Activated naive CD8-positive, alpha-beta T cell treated with anti-CD3 and anti-CD28 coated beads, Interleukin-2, amount 50 U/mL, for 16 hours (primary cell): Measurements from ENCODE around the gene EIF3I.
A peak's percentile ranks its signal among the peaks of the same experiment; 100 is the strongest.

Experiments used
- DNase-seq: peaks from one replicate; pipeline ENCODE4 v3.0.0-alpha.2; 2020; ENCODE audit warnings: low read depth, low spot score

The EIF3I gene

DNA sequence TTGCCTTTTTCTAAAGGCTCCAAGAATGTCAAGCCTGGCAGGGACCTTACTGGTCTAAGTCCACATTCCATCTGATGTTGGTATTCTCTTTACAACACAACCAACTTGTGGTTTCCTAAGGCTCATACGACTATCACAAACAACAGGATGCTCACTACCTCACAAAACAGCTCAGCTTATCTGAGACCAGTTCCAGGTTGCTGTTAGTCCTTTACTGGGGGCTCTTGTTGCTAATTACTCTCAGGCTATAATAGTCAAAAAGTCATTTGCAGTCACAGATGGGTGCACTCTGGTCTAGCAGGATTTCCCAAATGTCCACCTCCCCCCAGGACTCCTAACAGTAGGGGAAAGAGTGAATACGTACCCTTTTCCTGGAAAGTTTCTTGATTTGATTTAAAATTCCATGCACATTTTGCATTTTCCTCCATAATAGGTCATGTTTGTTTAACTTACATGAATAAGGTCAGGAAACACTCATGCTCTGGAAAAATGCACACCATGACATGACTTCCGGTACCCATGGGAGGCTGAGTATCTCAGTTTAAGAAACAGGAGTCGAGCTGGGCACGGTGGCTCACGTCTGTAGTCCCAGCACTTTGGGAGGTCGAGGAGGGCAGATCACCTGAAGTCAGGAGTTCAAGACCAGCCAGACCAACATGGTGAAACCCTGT is 44.8 kb downstream of the EIF3I start:
- DNase-seq: no peak

DNA sequence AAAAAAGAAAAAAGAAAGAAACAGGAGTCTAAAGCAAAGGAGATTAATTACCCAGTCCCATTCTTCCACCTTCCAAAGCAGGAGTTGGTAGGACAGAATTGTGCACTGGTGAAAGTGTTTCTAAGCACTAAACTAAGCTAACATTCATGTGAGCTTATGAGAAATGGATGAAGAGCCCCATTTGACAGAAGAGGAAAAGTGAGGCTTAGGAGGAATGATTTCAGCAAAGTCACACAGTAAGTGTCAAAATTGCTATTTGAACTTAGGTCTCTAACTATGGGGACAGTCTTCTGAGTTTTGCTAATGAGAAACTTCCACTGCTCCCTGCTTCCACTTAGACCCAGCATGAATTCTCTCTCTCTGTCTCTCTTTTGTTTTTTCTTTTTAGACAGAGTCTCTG is 47.5 kb downstream of the EIF3I start:
- DNase-seq: no peak

DNA sequence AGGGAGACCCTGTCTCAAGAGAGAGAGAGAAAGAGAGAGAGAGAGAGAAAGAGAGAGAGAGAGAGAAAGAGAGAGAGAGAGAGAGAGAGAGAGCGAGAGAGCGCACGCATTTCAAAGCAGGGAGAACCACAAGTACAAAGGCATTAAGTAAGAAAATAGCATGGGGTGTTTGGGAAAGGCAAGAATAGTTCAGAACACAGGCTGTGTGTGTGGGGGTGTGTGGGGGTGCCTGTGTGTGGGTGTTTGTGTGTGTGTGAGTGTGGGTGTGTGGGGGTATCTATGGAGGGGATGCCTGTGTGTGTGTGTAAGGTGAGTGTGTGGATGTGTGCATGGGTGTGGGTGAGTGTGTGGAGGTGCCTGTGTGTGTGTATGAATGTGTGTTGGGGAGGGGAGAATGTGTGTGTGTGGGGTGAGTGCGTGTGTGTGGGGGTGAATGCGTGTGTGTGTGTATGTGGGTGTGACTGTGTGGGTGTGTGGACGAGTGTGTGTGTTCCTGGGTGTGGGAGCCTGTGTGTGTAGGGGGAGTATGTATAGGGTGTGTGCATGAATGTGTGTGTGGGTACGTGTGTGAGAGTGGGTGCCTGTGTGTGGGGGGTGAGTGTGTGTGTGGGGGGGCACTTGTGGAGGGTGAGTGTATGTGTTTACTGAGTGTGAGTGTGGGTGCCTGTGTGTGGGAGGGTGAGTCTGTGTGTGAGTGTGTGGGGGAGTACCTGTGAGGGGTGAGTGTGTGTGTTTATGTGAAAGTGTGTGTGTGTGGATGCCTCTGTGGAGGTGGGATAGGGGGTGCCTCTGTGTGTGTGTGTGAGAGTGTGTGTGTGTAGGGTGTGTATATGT is 50.6 kb downstream of the EIF3I start:
- no peak for DNase-seq

DNA sequence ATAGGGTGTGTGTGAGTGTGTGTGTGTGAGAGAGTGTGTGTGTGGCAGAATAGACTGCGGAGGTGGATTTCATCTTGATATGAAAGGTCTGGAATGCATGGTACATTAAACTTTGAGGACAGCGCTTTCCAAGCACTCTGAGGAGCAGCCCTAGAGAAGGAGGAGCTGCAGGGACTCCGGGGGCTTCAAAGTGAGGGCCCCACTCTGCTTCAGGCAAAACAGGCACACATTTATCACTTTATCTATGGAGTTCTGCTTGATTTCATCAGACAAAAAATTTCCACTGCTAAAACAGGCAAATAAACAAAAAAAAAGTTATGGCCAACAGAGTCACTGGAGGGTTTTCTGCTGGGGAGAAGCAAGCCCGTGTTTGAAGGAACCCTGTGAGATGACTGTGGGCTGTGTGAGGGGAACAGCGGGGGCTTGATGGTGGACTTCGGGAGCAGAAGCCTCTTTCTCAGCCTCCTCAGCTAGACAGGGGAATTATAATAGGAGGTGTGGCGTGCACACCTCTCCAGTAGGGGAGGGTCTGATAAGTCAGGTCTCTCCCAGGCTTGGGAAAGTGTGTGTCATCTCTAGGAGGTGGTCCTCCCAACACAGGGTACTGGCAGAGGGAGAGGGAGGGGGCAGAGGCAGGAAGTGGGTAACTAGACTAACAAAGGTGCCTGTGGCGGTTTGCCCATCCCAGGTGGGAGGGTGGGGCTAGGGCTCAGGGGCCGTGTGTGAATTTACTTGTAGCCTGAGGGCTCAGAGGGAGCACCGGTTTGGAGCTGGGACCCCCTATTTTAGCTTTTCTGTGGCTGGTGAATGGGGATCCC is 51.4 kb downstream of the EIF3I start:
- DNase-seq: peak; percentile 75

DNA sequence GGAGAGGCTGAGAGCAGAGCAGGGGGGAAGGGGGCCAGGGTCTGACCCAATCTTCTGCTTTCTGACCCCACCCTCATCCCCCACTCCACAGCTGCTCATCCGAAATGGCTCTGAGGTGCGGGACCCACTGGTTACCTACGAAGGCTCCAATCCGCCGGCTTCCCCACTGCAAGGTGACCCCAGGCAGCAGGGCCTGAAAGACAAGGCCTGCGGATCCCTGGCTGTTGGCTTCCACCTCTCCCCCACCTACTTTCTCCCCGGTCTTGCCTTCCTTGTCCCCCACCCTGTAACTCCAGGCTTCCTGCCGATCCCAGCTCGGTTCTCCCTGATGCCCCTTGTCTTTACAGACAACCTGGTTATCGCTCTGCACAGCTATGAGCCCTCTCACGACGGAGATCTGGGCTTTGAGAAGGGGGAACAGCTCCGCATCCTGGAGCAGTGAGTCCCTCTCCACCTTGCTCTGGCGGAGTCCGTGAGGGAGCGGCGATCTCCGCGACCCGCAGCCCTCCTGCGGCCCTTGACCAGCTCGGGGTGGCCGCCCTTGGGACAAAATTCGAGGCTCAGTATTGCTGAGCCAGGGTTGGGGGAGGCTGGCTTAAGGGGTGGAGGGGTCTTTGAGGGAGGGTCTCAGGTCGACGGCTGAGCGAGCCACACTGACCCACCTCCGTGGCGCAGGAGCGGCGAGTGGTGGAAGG is 52.6 kb downstream of the EIF3I start:
- DNase-seq: no peak

DNA sequence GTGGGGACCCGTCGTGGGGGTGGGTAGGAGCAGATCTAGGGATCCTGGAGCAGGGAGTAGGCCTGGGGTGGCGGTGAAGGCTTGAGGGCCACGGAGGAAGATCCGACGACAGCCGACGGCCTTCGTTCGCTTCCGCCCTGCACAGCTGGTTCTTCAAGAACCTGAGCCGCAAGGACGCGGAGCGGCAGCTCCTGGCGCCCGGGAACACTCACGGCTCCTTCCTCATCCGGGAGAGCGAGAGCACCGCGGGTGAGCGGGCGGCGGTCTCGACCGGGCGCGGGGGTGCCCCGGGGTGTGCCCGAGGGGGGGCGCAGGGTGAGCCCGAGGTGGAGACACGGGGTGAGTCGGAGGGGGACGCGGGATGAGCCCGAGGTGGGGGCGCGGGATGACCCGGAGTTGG is 53.2 kb downstream of the EIF3I start:
- DNase-seq: no peak

DNA sequence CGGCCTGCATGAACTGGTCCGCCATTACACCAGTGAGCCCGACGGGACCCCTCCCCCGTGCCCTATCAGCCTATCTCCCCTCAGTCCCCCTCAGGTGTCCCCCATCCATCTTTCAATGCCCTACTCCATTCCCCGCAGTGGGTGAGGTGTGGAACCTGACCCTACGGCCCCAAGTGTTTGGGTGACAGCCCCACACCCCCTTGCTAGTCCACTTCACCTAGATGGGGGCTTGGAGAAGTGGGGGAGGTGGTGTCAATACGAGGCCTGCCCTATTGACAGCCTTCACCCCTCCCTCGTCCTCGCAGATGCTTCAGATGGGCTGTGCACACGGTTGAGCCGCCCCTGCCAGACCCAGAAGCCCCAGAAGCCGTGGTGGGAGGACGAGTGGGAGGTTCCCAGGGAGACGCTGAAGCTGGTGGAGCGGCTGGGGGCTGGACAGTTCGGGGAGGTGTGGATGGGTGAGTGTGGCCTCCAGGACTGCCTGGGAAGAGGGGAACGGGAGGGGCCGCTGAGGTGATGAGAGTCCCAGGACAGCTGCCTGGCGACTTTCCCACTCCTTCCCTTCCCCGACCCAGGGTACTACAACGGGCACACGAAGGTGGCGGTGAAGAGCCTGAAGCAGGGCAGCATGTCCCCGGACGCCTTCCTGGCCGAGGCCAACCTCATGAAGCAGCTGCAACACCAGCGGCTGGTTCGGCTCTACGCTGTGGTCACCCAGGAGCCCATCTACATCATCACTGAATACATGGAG is 54.0 kb downstream of the EIF3I start:
- no peak for DNase-seq
